ENCODE measurements around the gene FUCA1.

- TF ChIP-seq, protein P1, sequence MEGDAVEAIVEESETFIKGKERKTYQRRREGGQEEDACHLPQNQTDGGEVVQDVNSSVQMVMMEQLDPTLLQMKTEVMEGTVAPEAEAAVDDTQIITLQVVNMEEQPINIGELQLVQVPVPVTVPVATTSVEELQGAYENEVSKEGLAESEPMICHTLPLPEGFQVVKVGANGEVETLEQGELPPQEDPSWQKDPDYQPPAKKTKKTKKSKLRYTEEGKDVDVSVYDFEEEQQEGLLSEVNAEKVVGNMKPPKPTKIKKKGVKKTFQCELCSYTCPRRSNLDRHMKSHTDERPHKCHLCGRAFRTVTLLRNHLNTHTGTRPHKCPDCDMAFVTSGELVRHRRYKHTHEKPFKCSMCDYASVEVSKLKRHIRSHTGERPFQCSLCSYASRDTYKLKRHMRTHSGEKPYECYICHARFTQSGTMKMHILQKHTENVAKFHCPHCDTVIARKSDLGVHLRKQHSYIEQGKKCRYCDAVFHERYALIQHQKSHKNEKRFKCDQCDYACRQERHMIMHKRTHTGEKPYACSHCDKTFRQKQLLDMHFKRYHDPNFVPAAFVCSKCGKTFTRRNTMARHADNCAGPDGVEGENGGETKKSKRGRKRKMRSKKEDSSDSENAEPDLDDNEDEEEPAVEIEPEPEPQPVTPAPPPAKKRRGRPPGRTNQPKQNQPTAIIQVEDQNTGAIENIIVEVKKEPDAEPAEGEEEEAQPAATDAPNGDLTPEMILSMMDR (IDR thresholded peaks at IDR 0.05), result no peak
- TF ChIP-seq POLR2A (IDR thresholded peaks at IDR 0.05), result no peak
These were observed 27.9 kb upstream of the FUCA1 start for GRCh38 chr1:23895993-23896392.
